ENCODE measurements around the gene ARL4D. TPM values are rescaled to one million over a fixed set of nuclear protein-coding genes. Genes with fewer than 3 reads are reported as not detected.

Gene ARL4D
- total and polyA plus RNA-seq, 2 donors (not counting 1 experiment from before 2014, with no cell fraction given): 11.3 to 14.5 TPM

- ChIA-PET POLR2A (interaction anchor here (6.0 kb wide), 1 partner anchor 16 kb away, joined by 220 read pairs; no protein-coding TSS in a partner anchor), CTCF (interaction anchor here (0.8 to 4.9 kb wide), 3 partner anchors 9 to 16 kb away, joined by 3 to 42 read pairs (median 4); no protein-coding TSS in a partner anchor)
- Mint-ChIP-seq H3K27me3 (no peaks in the 10 kb centered on the region), H3K27ac (peak overlapping the region; percentile 41), H3K9me3 (ENCODE audit: insufficient read depth) (peaks cover 2% of the 10 kb centered on the region), H3K4me3 (no peak overlapping the region), H3K4me1 (peaks cover 38% of the 10 kb centered on the region)
- Histone ChIP-seq H3K27me3 (replicated peaks in 1 of 4; ENCODE audit: control extremely low read depth in 1 of 4, control insufficient read depth in 3 of 4, insufficient read depth in 4 of 4, low read length in 3 of 4) (no peaks in the 10 kb centered on the region), H3K9me3 (ENCODE audit: control extremely low read depth in 1 of 3, control insufficient read depth in 2 of 3, insufficient read depth in 1 of 3, low read length in 2 of 3) (peaks cover 0 to 20% (median 11%) of the 10 kb centered on the region in 3 donors), H3K4me3 (ENCODE audit: control extremely low read depth in 1 of 5, extremely low read depth in 1 of 5, insufficient read depth in 1 of 5, low read depth in 2 of 5, low read length in 4 of 5) (no peak overlapping the region), H3K4me1 (ENCODE audit: control insufficient read depth in 2 of 2, insufficient read depth in 2 of 2, low read length in 2 of 2) (peaks cover 18 to 21% of the 10 kb centered on the region in 2 donors), H3K9ac (ENCODE audit: low read length) (no peak overlapping the region), H2AFZ (ENCODE audit: insufficient read depth, low read depth, low read length, poor library complexity, severe bottlenecking) (no peak overlapping the region), H3K79me2 (ENCODE audit: control insufficient read depth, insufficient read depth, low read length) (peaks cover 8% of the 10 kb centered on the region), H3K4me2 (replicated peaks; ENCODE audit: low read depth, low read length, poor library complexity, severe bottlenecking) (no peak overlapping the region), H3K36me3 (replicated peaks in 1 of 2; ENCODE audit: control extremely low read depth in 1 of 2, control insufficient read depth in 1 of 2, extremely low read depth in 1 of 2, insufficient read depth in 2 of 2, low read length in 1 of 2) (peaks cover 0 to 3% of the 10 kb centered on the region in 2 experiments), H3K27ac (ENCODE audit: low read length in 2 of 2) (no peak overlapping the region), H4K20me1 (ENCODE audit: control insufficient read depth, insufficient read depth, low read length, poor library complexity, severe bottlenecking) (no peaks in the 10 kb centered on the region)
- no peak for ATAC-seq (ENCODE audit: low read depth)
- WGBS (ENCODE audit: insufficient coverage): 60% methylated on average over 5 of the region's 5 CpGs
- TF ChIP-seq EZH2 (IDR thresholded peaks at IDR 0.05; ENCODE audit: borderline replicate concordance, insufficient read depth, low read depth, low read length, poor library complexity, severe bottlenecking) (no peak), CTCF (IDR thresholded peaks at IDR 0.05) (no peak)
- intact Hi-C loops (cut with micrococcal nuclease): no loop called here
- no peak for DNase-seq
Observed at GRCh38 chr17:43385046-43385831, 13.6 kb upstream of the ARL4D start.
